Endothelial cell (in vitro differentiated cells): ENCODE results near the gene PLCD1. TPM values are rescaled to one million over a fixed set of nuclear protein-coding genes. Genes with fewer than 3 reads are reported as not detected.
"Not testable (repeated sequence)": the region's sequence is repeated elsewhere in the genome, so short reads cannot be mapped to it uniquely, and the experiment has no call there.

ENCODE experiments used
- DNase-seq: peaks from one replicate; pipeline ENCODE4 v3.0.0; 2021; ENCODE audit warnings: low spot score
- H3K27ac Mint-ChIP-seq: one replicate; pipeline ENCODE4 v1.8.0; 2021; ENCODE audit warnings: mixed read lengths, inconsistent platforms; ENCODE audit not compliant: unreplicated experiment
- H3K27me3 Mint-ChIP-seq: one replicate; pipeline ENCODE4 v1.8.0; 2021; ENCODE audit warnings: mild to moderate bottlenecking, moderate library complexity, mixed read lengths, inconsistent platforms; ENCODE audit not compliant: unreplicated experiment
- H3K36me3 Mint-ChIP-seq: one replicate; pipeline ENCODE4 v1.8.0; 2021; ENCODE audit warnings: mild to moderate bottlenecking, low read depth, mixed read lengths, inconsistent platforms; ENCODE audit not compliant: unreplicated experiment
- H3K4me1 Mint-ChIP-seq: one replicate; pipeline ENCODE4 v1.8.0; 2021; ENCODE audit warnings: mild to moderate bottlenecking, mixed read lengths, inconsistent platforms; ENCODE audit not compliant: unreplicated experiment
- H3K4me3 Mint-ChIP-seq: one replicate; pipeline ENCODE4 v1.8.0; 2021; ENCODE audit warnings: mild to moderate bottlenecking, mixed read lengths, inconsistent platforms; ENCODE audit not compliant: unreplicated experiment
- H3K9me3 Mint-ChIP-seq: one replicate; pipeline ENCODE4 v1.8.0; 2021; ENCODE audit warnings: mixed read lengths, inconsistent platforms; ENCODE audit not compliant: unreplicated experiment
- total RNA-seq: library from RNA; stranded (reverse); fragmentation: NEBNext Ultra II Directional; extraction: Animal tissue kit (Norgen Biotek cat#: 25700); gene quantifications from one replicate; pipeline ENCODE4 v1.2.1, GENCODE V29; 2021; ENCODE audit not compliant: unreplicated experiment
- TF ChIP-seq, protein P1 (sequence below): fragments of 200-600 bp; sonication (generic); IDR thresholded peaks from one replicate; pipeline ENCODE4 v1.5.0; 2021; ENCODE audit warnings: antibody characterized with exemption; ENCODE audit not compliant: unreplicated experiment

The PLCD1 gene
- total RNA-seq, 1 donor from 2014 or later, result 22.4 TPM

GRCh38 chr3:37991109-37991508 lies 38.3 kb downstream of the PLCD1 start:
- H3K4me1 Mint-ChIP-seq, result peaks cover 34% of the 10 kb centered on the region
- DNase-seq, result no peak
- H3K9me3 Mint-ChIP-seq, result no peaks in the 10 kb centered on the region
- H3K36me3 Mint-ChIP-seq, result no peaks in the 10 kb centered on the region
- no peak overlapping the region for H3K4me3 Mint-ChIP-seq
- TF ChIP-seq, protein P1, sequence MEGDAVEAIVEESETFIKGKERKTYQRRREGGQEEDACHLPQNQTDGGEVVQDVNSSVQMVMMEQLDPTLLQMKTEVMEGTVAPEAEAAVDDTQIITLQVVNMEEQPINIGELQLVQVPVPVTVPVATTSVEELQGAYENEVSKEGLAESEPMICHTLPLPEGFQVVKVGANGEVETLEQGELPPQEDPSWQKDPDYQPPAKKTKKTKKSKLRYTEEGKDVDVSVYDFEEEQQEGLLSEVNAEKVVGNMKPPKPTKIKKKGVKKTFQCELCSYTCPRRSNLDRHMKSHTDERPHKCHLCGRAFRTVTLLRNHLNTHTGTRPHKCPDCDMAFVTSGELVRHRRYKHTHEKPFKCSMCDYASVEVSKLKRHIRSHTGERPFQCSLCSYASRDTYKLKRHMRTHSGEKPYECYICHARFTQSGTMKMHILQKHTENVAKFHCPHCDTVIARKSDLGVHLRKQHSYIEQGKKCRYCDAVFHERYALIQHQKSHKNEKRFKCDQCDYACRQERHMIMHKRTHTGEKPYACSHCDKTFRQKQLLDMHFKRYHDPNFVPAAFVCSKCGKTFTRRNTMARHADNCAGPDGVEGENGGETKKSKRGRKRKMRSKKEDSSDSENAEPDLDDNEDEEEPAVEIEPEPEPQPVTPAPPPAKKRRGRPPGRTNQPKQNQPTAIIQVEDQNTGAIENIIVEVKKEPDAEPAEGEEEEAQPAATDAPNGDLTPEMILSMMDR, result no peak
- no peak overlapping the region for H3K27ac Mint-ChIP-seq
- H3K27me3 Mint-ChIP-seq, result peaks cover 12% of the 10 kb centered on the region

GRCh38 chr3:37990527-37990926 lies 38.9 kb downstream of the PLCD1 start, which contains the start of gene VILL:
TSS of gene VILL (plus strand) at chr3:37990786. CDS start at chr3:37993673, 2,887 bp downstream.
- Mint-ChIP-seq H3K4me3 (no peak within 1 kb of the TSS), H3K9me3 (no peaks in the 10 kb centered on the region), H3K27me3 (peaks cover 12% of the 10 kb centered on the region), H3K36me3 (no peaks in the 10 kb centered on the region), H3K27ac (no peak within 1 kb of the TSS), H3K4me1 (peaks cover 37% of the 10 kb centered on the region)
- TF ChIP-seq, protein P1, result no peak
- DNase-seq, result no peak

- peaks cover 36% of the 10 kb centered on the region for H3K4me1 Mint-ChIP-seq
Measured at GRCh38 chr3:37989821-37990480, 39.5 kb downstream of the PLCD1 start.

GRCh38 chr3:37988931-37989525 lies 40.4 kb downstream of the PLCD1 start:
- Mint-ChIP-seq H3K27me3 (peaks cover 9% of the 10 kb centered on the region), H3K4me3 (peak overlapping the region; percentile 13), H3K9me3 (no peaks in the 10 kb centered on the region), H3K27ac (no peak overlapping the region), H3K36me3 (peaks cover 10% of the 10 kb centered on the region), H3K4me1 (peaks cover 33% of the 10 kb centered on the region)
- TF ChIP-seq, protein P1, result no peak
- no peak for DNase-seq

More at GRCh38 chr3:37989821-37990480, 39.5 kb downstream of the PLCD1 start:
- Mint-ChIP-seq H3K4me3 (no peak overlapping the region), H3K27me3 (peaks cover 12% of the 10 kb centered on the region), H3K9me3 (no peaks in the 10 kb centered on the region), H3K36me3 (peaks cover 4% of the 10 kb centered on the region), H3K27ac (no peak overlapping the region)
- TF ChIP-seq, protein P1, result no peak
- DNase-seq, result no peak

- Mint-ChIP-seq H3K4me3 (peak overlapping the region; percentile 1), H3K36me3 (peaks cover 14% of the 10 kb centered on the region), H3K4me1 (peaks cover 28% of the 10 kb centered on the region)
- not testable (repeated sequence) for H3K27me3 Mint-ChIP-seq, DNase-seq, H3K27ac Mint-ChIP-seq, H3K9me3 Mint-ChIP-seq
Measured at GRCh38 chr3:37988376-37988775, 41.1 kb downstream of the PLCD1 start.
